ENCODE measurements around the gene TET1.

DNA sequence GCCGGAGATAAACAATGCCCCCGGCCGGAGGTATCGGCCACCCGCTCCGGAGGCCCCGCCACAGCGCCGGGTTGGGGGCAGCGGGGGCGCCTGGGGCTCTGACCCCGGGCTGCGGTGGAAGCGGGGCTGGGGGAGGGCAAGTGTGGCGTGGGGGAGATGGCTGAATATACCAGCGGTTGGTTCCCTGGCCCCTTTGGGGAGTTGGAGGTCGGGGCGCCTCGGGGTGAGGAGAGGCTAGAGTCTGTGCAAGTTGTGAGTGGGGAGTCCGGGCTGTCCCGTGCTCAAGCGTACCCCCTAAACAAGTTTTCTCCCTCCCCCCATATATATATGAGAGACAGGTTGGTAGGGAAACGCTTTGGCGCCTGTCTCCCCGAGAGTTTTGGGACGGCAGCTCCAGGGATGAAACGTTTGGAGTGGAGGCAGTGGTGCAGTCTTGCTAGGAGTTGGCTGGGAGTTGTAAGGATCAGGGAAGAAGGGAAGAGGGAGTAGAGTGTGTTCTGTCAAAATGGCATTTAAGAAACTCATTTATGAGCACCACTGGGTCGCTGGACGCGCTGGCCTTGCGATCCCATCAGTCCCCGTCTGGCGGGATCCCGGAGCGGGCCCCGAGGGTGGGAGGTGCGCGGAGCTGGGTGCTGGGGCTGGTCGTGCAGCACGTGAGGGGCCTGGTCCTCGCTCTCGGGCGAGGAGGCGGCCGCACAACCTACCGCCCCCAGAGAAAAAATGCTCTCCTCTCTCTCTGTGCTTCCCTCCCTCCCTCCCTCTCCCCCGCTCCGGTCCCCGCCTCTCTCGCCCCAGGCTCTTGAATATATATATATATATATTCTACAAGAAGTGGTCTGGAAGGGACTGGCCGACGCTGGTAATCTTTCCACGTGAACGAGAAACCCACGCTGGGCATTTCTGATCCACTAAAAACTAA lies 1.1 kb downstream of the TET1 start:
- no peak for TF ChIP-seq POLR2AphosphoS5 (IDR thresholded peaks at IDR 0.05)
- no peak for TF ChIP-seq CTCF (IDR thresholded peaks at IDR 0.05)
- TF ChIP-seq POLR2A (IDR thresholded peaks at IDR 0.05), result no peak
